Activated CD8-positive, alpha-beta memory T cell treated with anti-CD3 and anti-CD28 coated beads, Interleukin-2, amount 50 U/mL, for 48 hours (primary cell): Measurements from ENCODE around the gene SYCP3.
"Not testable (repeated sequence)": the region's sequence is repeated elsewhere in the genome, so short reads cannot be mapped to it uniquely, and the experiment has no call there.

Source experiments
- DNase-seq: peaks from one replicate; pipeline ENCODE4 v3.0.0-alpha.2; 2020

The SYCP3 gene

DNA sequence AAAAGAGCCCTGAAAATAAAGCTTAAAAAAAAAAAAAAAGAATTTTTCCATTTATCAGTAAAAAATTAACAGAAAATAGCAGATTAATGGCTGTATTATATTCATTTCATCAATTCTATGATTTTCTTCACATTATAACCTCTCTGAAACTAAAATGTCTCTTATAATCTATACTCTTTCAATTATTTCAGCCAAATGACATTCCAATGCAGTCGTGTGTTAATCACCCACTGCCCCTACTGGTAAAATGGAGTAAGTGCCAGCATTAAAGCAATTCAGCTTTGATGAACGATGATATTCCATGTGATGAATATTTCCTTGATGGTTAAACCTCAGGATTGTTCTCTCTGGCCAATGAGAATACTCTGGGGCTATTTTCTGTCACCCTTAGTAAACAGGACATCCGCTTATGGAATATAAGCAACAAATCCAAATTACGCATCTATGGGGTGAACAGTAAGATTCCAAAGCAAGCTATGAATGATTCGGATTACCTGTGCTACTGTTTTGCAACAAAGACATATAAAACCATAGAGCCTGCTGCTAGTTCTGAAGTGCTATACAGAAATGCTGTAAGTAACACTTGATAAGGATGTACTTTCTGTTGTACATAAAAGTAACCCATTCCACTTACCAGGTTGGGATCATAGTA, 20.3 kb upstream of the SYCP3 start:
- DNase-seq: no peak

GRCh38 chr12:101750152-101750551, 10.9 kb upstream of the SYCP3 start:
- DNase-seq: no peak

GRCh38 chr12:101749657-101750056, 10.4 kb upstream of the SYCP3 start:
- no peak for DNase-seq

- DNase-seq: no peak
Measured at GRCh38 chr12:101748907-101749306, 9.6 kb upstream of the SYCP3 start.

- no peak for DNase-seq
Measured at GRCh38 chr12:101747697-101748096, 8.4 kb upstream of the SYCP3 start.

DNA sequence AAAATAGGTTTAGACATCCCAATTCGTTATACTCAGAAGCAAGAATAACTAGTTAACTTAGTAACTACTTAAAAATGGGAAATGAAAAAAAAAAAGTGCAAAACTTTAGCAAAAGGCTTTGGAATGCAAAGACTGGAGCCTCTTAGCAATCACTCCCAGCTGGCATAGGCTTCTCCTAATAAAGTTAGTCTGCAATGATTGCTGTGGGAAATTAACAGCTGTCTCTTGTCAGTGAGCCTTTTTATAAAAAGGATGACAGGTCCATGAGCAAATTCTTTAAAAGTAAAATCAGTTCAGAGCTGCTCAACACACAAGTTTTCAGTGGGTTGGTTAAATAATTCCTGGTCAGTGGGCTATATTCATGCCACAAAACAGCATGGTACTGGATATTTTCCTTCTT, 7.4 kb upstream of the SYCP3 start:
- DNase-seq: no peak

GRCh38 chr12:101746196-101746595, 6.9 kb upstream of the SYCP3 start:
- no peak for DNase-seq

DNA sequence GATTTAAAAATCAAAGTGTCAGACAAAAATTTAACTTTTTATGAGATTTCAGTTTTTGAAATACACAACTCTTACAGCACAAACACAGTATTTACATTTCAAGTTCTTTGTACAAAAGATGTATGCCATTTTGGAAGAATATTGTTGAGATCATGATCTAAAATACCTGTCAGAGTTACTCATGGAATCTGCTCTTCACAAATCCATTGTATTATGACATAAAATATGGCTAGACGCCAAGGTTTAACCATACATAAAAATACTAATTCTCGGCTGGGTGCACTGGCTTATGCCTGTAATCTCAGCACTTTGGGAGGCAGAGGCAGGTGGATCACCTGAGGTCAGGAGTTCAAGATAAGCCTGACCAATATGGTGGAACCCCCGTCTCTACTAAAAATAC, 6.2 kb upstream of the SYCP3 start:
- no peak for DNase-seq

GRCh38 chr12:101743724-101744472, 4.6 kb upstream of the SYCP3 start:
- DNase-seq: no peak

GRCh38 chr12:101743242-101743641, 4.0 kb upstream of the SYCP3 start:
- DNase-seq: no peak

GRCh38 chr12:101740980-101741379, 1.7 kb upstream of the SYCP3 start:
- no peak for DNase-seq

DNA sequence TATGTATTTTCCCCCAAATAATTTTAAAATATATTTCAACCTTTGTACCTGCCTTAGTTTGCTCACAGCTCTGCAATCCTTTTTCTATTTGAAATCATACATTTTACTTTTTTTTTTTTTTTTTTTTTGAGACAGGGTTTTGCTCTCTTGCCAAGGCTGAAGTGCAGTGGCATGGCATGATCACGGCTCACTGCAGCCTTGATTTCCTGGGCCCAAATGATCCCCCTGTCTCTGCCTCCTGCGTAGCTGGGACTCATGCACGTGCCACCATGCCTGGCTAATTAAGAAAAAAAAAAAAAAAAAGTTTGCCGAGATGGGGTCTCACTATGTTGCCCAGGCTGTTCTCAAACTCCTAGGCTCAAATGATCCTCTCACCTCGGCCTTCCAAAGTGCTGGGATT, 1.3 kb upstream of the SYCP3 start:
- no peak for DNase-seq

- no peak for DNase-seq
Measured at GRCh38 chr12:101737476-101737875, 1.8 kb downstream of the SYCP3 start.

DNA sequence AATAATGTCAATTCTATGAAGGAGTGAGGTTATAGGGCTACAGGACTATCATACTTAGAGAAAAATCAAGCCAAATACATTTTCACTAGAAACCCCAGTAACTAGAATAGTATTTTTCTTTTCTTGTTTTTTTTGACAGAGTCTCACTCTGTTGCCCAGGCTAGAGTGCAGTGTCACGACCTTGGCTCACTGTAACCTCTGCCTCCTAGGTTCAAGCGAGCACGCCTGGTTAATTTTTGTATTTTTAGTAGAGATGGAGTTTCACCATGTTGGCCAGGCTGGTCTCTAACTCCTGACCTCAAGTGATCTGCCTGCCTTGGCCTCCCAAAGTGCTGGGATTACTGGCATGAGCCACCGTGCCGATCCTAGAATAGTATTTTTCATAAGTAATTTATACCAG, 4.8 kb downstream of the SYCP3 start:
- DNase-seq: not testable (repeated sequence)

GRCh38 chr12:101733166-101733565, 6.1 kb downstream of the SYCP3 start:
- no peak for DNase-seq

DNA sequence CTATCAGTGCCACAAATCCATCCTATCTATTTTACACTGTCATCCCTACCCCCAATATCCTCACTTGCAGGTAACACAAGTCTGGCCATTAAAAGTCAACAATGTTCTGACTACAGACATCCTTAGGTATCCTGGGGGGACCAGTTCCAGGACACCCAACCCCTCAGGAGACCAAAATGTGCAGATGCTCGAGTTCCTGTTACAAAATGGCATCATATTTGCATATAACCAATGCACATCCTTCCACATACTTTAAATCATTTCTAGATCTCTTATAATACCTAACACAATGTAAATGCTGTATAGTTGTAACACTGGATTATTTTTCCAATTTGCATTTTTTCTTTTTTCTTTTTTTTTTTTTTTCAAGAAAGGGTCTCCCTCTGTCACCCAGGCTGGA, 6.9 kb downstream of the SYCP3 start:
- no peak for DNase-seq

DNA sequence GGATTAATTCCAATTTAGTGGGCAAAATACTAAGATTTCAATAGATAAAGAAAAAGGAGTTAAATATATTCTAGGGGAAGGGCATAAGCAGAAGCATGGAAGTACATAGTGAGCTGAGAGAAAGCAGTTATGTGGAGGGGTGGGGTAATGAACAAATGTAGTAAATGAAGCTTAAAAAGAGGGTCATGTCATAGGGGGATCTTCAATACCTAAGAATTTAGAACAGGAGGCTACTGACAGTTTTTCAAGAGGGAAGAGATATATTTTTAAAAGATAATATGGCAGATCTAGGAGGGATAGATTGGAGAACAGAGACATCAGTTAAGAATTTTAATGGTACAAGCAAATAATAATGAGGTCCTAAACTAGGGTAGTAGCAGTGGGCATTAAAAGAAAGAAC, 9.4 kb downstream of the SYCP3 start:
- DNase-seq: no peak

- no peak for DNase-seq
Measured at GRCh38 chr12:101727098-101727497, 12.2 kb downstream of the SYCP3 start.

GRCh38 chr12:101722392-101722791, 16.9 kb downstream of the SYCP3 start:
- DNase-seq: no peak

DNA sequence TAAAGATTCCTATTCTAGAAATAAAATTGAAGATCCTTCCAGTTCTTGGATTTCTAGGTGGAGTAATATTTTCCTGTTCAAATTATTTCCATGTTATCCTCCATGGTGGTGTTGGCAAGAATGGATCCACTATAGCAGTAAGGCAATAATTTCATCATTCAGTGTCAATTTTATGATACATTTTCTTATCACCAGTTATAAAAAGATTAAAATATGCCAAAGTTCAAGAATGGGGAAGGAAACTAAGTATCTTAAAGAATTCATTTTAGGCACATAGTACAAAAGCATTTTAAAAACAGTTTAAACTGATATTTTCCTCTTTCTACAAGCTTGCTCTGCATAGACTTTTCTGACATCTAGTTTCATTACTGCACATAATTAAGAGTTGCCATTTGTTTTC, 19.1 kb downstream of the SYCP3 start:
- DNase-seq: no peak

GRCh38 chr12:101719566-101719965, 19.7 kb downstream of the SYCP3 start:
- no peak for DNase-seq

DNA sequence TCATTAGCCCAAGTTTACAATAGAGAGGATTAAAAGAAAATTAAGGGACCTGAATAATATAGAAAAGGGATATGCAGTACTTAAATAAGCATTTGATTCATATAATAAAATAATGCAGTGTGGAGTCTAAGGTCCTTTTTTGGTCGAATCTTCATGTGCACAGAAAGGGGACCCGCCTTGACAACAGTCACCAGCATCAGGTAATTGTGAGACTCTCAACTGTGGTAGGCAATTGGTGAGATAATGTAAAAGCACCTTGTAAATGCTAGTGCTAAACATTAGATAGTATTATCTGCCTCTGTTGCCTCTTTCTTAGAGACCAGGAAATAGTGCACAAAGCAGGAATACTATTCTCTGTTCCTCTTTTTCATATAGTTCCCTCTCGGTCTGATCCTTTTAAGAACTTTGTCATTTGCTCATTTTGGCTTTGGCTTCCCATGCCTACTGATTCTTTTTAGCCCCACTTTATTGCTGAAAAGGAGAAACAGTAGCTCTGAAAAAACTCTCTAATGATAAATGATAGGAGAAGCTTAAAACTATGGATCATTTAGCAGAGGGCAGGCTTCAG, 24.3 kb downstream of the SYCP3 start:
- no peak for DNase-seq

DNA sequence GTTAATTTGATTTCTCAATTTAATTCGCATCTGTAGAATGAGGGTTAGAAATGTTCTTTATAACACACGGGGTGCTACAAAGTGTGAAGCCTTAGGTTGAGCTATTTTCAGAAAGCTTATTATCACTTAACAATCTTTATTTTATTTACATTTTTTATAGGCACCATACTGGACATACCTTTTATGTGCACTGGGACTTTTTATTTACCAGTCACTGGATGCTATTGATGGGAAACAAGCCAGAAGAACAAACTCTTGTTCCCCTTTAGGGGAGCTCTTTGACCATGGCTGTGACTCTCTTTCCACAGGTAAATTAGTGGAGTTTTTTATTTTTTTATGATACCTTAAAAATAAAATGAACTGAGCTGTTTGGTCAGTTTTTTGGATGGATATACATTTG, 25.3 kb downstream of the SYCP3 start:
- DNase-seq: no peak

GRCh38 chr12:101713059-101713682, 26.1 kb downstream of the SYCP3 start:
- DNase-seq: no peak
